Endothelial cell of umbilical vein (primary cell): Measurements from ENCODE around the gene SUMF1. TPM values are rescaled to one million over a fixed set of nuclear protein-coding genes. Genes with fewer than 3 reads are reported as not detected.

Source experiments
- BruUV-seq: library from RNA; stranded (reverse); fragments of 400-500 nt; replicated peaks from 2 replicates; lab custom pipeline; 2021; lab: Mats Ljungman, UMichigan
- CTCF ChIA-PET: fragments of 300-600, 350-600 bp; sonication (Branson Sonifier 250); formaldehyde crosslinking; loops from one replicate; lab custom pipeline; 2021; ENCODE audit warnings: antibody characterized with exemption, inconsistent platforms; lab: Charles Lee
- POLR2A ChIA-PET: fragments of 300-600, 350-600 bp; sonication (Branson Sonifier 250); formaldehyde crosslinking; loops from one replicate; lab custom pipeline; 2021; ENCODE audit warnings: antibody characterized with exemption, inconsistent platforms; lab: Charles Lee
- DNase-seq: peaks from one replicate; pipeline ENCODE4 v3.0.0-alpha.2; 2011; ENCODE audit warnings: low read depth, low spot score
- FAIRE-seq: peaks from 2 replicates; lab custom pipeline; 2011; peaks lifted over from hg19 to GRCh38; lab: Jason Lieb, UNC
- H2AFZ ChIP-seq: 2 replicates; pipeline ENCODE4 v1.6.0; 2012; ENCODE audit warnings: low read depth, low read length, control low read depth, inconsistent platforms
- H3K27ac ChIP-seq: 2 replicates; pipeline ENCODE4 v1.5.1; 2011; ENCODE audit warnings: low read depth, mild to moderate bottlenecking, control low read depth, low read length, moderate library complexity; ENCODE audit not compliant: insufficient read depth
- H3K27me3 ChIP-seq, 2 experiments: 2 replicates each; pipeline versions ENCODE4 v1.6.0 to v1.6.1; 2011; ENCODE audit warnings: low read length in 2 of 2, mixed read lengths in 1 of 2; ENCODE audit not compliant: control insufficient read depth in 2 of 2, insufficient read depth in 2 of 2
- H3K36me3 ChIP-seq, 2 experiments: 2 replicates in 1 of 2; 3 replicates in 1 of 2; pipeline ENCODE4 v1.5.1; 2011; ENCODE audit warnings: low read length in 2 of 2, mild to moderate bottlenecking in 1 of 2, moderate library complexity in 1 of 2; ENCODE audit not compliant: control insufficient read depth in 2 of 2, insufficient read depth in 2 of 2; ENCODE audit errors: extremely low read depth in 1 of 2
- H3K4me1 ChIP-seq: 3 replicates; pipeline ENCODE4 v1.5.1; 2011; ENCODE audit warnings: mild to moderate bottlenecking, low read length; ENCODE audit not compliant: control insufficient read depth, insufficient read depth; ENCODE audit errors: extremely low read depth
- H3K4me2 ChIP-seq: 2 replicates; pipeline ENCODE4 v1.6.1; 2011; ENCODE audit warnings: low read length, control low read depth, mixed read lengths; ENCODE audit not compliant: insufficient read depth
- H3K4me3 ChIP-seq, 3 experiments: fragments of 200-600 bp in 1 of 3; sonication (generic), shearing (Covaris generic) in 1 of 3; replicated peaks in 1 of 3; 2 replicates each; pipeline ENCODE4 v1.5.1; 2011 to 2016; ENCODE audit warnings: control low read depth in 3 of 3, low read length in 3 of 3, mild to moderate bottlenecking in 2 of 3, inconsistent platforms in 1 of 3, low read depth in 1 of 3, moderate library complexity in 1 of 3; ENCODE audit not compliant: insufficient read depth in 1 of 3
- H3K79me2 ChIP-seq: 2 replicates; pipeline ENCODE4 v1.6.0; 2012; ENCODE audit warnings: low read length, inconsistent platforms; ENCODE audit not compliant: control insufficient read depth, insufficient read depth
- H3K9ac ChIP-seq: replicated peaks from 2 replicates; pipeline ENCODE3; 2011; ENCODE audit warnings: low read length, control low read depth; ENCODE audit not compliant: insufficient read depth; ENCODE audit errors: extremely low read depth
- H3K9me1 ChIP-seq: replicated peaks from 3 replicates; pipeline ENCODE4 v1.6.0; 2011; ENCODE audit warnings: mild to moderate bottlenecking, low read length; ENCODE audit not compliant: control insufficient read depth, insufficient read depth; ENCODE audit errors: extremely low read depth
- H3K9me3 ChIP-seq: replicated peaks from 2 replicates; pipeline ENCODE4 v1.5.1; 2012; ENCODE audit warnings: low read length, inconsistent platforms; ENCODE audit not compliant: control insufficient read depth, insufficient read depth
- H4K20me1 ChIP-seq: replicated peaks from 2 replicates; pipeline ENCODE3; 2011; ENCODE audit warnings: mild to moderate bottlenecking, low read length; ENCODE audit not compliant: control insufficient read depth, insufficient read depth; ENCODE audit errors: extremely low read depth
- CTCF ChIP-seq, 2 donors: IDR thresholded peaks; 1 replicate in 1 of 2; 2 replicates in 1 of 2; pipeline ENCODE4 v1.5.1; 2011; ENCODE audit warnings: low read length in 2 of 2, mild to moderate bottlenecking in 2 of 2, moderate library complexity in 2 of 2, control low read depth in 1 of 2, inconsistent platforms in 1 of 2, low read depth in 1 of 2; ENCODE audit not compliant: insufficient read depth in 1 of 2; ENCODE audit errors: extremely low read depth in 1 of 2
- EZH2 ChIP-seq: IDR thresholded peaks from 2 replicates; pipeline ENCODE4 v1.6.1; 2012; ENCODE audit warnings: borderline replicate concordance, low read depth, mild to moderate bottlenecking, moderate library complexity, low read length, inconsistent platforms; ENCODE audit not compliant: severe bottlenecking
- FOS ChIP-seq: IDR thresholded peaks from 2 replicates; pipeline ENCODE4 v1.6.1; 2011; ENCODE audit warnings: mild to moderate bottlenecking, low read length, moderate library complexity, borderline replicate concordance; ENCODE audit not compliant: insufficient read depth
- GATA2 ChIP-seq: IDR thresholded peaks from 2 replicates; pipeline ENCODE4 v1.7.0; 2011; ENCODE audit warnings: low read depth, mild to moderate bottlenecking, moderate library complexity, mixed read lengths, low read length; ENCODE audit not compliant: insufficient read length, insufficient read depth
- JUN ChIP-seq: IDR thresholded peaks from 2 replicates; pipeline ENCODE4 v1.6.1; 2011; ENCODE audit warnings: borderline replicate concordance, low read depth; ENCODE audit not compliant: insufficient read length, insufficient read depth
- MAX ChIP-seq: IDR thresholded peaks from 2 replicates; pipeline ENCODE4 v1.6.1; 2011; ENCODE audit not compliant: insufficient read depth, insufficient read length
- MYC ChIP-seq: IDR thresholded peaks from one replicate; pipeline ENCODE4 v1.6.1; 2011; ENCODE audit warnings: mild to moderate bottlenecking, low read depth, low read length
- POLR2A ChIP-seq: IDR thresholded peaks from 2 replicates; pipeline ENCODE4 v1.6.1; 2012; ENCODE audit warnings: low read depth, mild to moderate bottlenecking, control low read depth, low read length
- POLR2AphosphoS5 ChIP-seq: IDR thresholded peaks from 2 replicates; pipeline ENCODE4 v1.6.1; 2012; ENCODE audit warnings: low read depth, mild to moderate bottlenecking, control low read depth, low read length, moderate library complexity; ENCODE audit not compliant: insufficient read depth
- dilution Hi-C: fragments of 300-500 bp; cut with MboI; formaldehyde crosslinking; loops from one replicate; pipeline ENCODE4 v1.15.0; 2019; ENCODE audit warnings: low sequenced_read_pairs; ENCODE audit not compliant: extremely low pct_ligation_motif_present
- intact Hi-C: fragments of 100-400 bp; cut with micrococcal nuclease; formaldehyde crosslinking; loops from one replicate; pipeline ENCODE4 v1.10.0; 2022
- polyA plus RNA-seq, 4 experiments: library from polyadenylated mRNA; depleted of rRNA in 3 of 4; stranded (reverse) in 3 of 4; unstranded in 1 of 4; fragments of >200 nt; gene quantifications; 2 replicates each; pipeline versions ENCODE4 v1.2.1 to v1.2.3, GENCODE V29; 2011 to 2012; ENCODE audit warnings: missing spikeins in 1 of 4
- total RNA-seq: library from RNA; stranded (reverse); gene quantifications from 2 replicates; pipeline ENCODE4 v1.2.3, GENCODE V29; 2021

The SUMF1 gene
- total and polyA plus RNA-seq, 2 donors (not counting 3 experiments of a cell fraction or from before 2014, with no cell fraction given) = 31.5 to 46.8 TPM

GRCh38 chr3:4498446-4498845, 31.4 kb upstream of the SUMF1 start:
- POLR2A ChIA-PET = no interaction called here
- no peak overlapping the region for H3K27ac ChIP-seq
- no peak for FAIRE-seq

More at GRCh38 chr3:4498446-4498845, 31.4 kb upstream of the SUMF1 start:
- Histone ChIP-seq H4K20me1 (no peaks in the 10 kb centered on the region), H3K9ac (no peak overlapping the region), H3K4me1 (peaks cover 18% of the 10 kb centered on the region), H3K9me1 (no peaks in the 10 kb centered on the region), H3K79me2 (no peaks in the 10 kb centered on the region), H3K27me3 (no peaks in the 10 kb centered on the region), H3K36me3 (no peaks in the 10 kb centered on the region), H3K4me3 (no peak overlapping the region), H3K4me2 (no peak overlapping the region), H2AFZ (no peak overlapping the region), H3K9me3 (no peaks in the 10 kb centered on the region)
- CTCF ChIA-PET = interaction anchor here (0.7 kb wide), 1 partner anchor 134 kb away, joined by 3 read pairs; no protein-coding TSS in a partner anchor
- no TSS peak for BruUV-seq
- no peak for DNase-seq
- dilution Hi-C loops = no loop called here
- TF ChIP-seq POLR2A = no peak
- no peak for TF ChIP-seq GATA2
- TF ChIP-seq MAX = no peak
- no peak for TF ChIP-seq FOS
- TF ChIP-seq JUN = no peak
- TF ChIP-seq POLR2AphosphoS5 = no peak
- no peak for TF ChIP-seq MYC
- TF ChIP-seq CTCF (IDR thresholded peaks at IDR 0.05; ENCODE audit: extremely low read depth in 1 of 2, insufficient read depth in 1 of 2, low read depth in 1 of 2, low read length in 2 of 2) = no peak
- TF ChIP-seq EZH2 = no peak
- intact Hi-C loops = loop anchor here (10.0 kb wide), 1 partner anchor 1324 kb away; the partner anchor contains the start of gene CRBN
